Endodermal cell (in vitro differentiated cells): ENCODE data around the gene MMP28. TPM values are rescaled to one million over a fixed set of nuclear protein-coding genes. Genes with fewer than 3 reads are reported as not detected.

Experiments used
- DNase-seq: peaks from one replicate; pipeline ENCODE4 v3.0.0-alpha.2; 2017
- H3K27ac ChIP-seq: 2 replicates; pipeline ENCODE4 v1.5.1; 2013; ENCODE audit warnings: mild to moderate bottlenecking, low read depth, low read length, moderate library complexity
- H3K27me3 ChIP-seq: 2 replicates; pipeline ENCODE4 v1.6.1; 2013; ENCODE audit warnings: mild to moderate bottlenecking, low read length, moderate library complexity; ENCODE audit not compliant: insufficient read depth, control insufficient read depth, poor library complexity, severe bottlenecking
- H3K36me3 ChIP-seq: 2 replicates; pipeline ENCODE4 v1.7.0; 2013; ENCODE audit warnings: mild to moderate bottlenecking, low read length, moderate library complexity; ENCODE audit not compliant: control insufficient read depth, insufficient read depth
- H3K4me1 ChIP-seq: one replicate; pipeline ENCODE4 v1.7.0; 2013; ENCODE audit warnings: low read length; ENCODE audit not compliant: control insufficient read depth, insufficient read depth
- H3K4me3 ChIP-seq: 2 replicates; pipeline ENCODE4 v1.5.1; 2013; ENCODE audit warnings: mild to moderate bottlenecking, low read length, moderate library complexity
- H3K9ac ChIP-seq: 2 replicates; pipeline ENCODE4 v1.6.1; 2013; ENCODE audit warnings: mild to moderate bottlenecking, low read length, moderate library complexity; ENCODE audit not compliant: poor library complexity, severe bottlenecking; ENCODE audit errors: extremely low read depth
- H3K9me3 ChIP-seq: 2 replicates; pipeline ENCODE4 v1.6.1; 2013; ENCODE audit warnings: mild to moderate bottlenecking, low read length, moderate library complexity; ENCODE audit not compliant: control insufficient read depth
- H3K27ac Mint-ChIP-seq: 2 replicates; pipeline ENCODE4 v1.8.0; 2020; ENCODE audit warnings: mixed read lengths
- H3K27me3 Mint-ChIP-seq: 2 replicates; pipeline ENCODE4 v1.8.0; 2021; ENCODE audit warnings: mild to moderate bottlenecking, mixed read lengths; ENCODE audit not compliant: insufficient read depth
- H3K36me3 Mint-ChIP-seq: 2 replicates; pipeline ENCODE4 v1.8.0; 2020; ENCODE audit warnings: low read depth, mixed read lengths
- H3K4me1 Mint-ChIP-seq: 2 replicates; pipeline ENCODE4 v1.8.0; 2020; ENCODE audit warnings: mixed read lengths
- H3K4me3 Mint-ChIP-seq: 2 replicates; pipeline ENCODE4 v1.8.0; 2020; ENCODE audit warnings: mild to moderate bottlenecking, moderate library complexity, mixed read lengths
- H3K9me3 Mint-ChIP-seq: 2 replicates; pipeline ENCODE4 v1.8.0; 2020; ENCODE audit warnings: mild to moderate bottlenecking, mixed read lengths
- WGBS, 2 experiments: methylation state at CpG; one replicate each; pipeline versions ENCODE4 v1.1.5 to v1.1.7; 2013; ENCODE audit warnings: missing lambda C conversion rate in 2 of 2, mixed read lengths in 1 of 2; ENCODE audit not compliant: insufficient coverage in 1 of 2, insufficient read length in 1 of 2; 5-methylcytosine and 5-hydroxymethylcytosine counted together
- total RNA-seq, 2 donors: library from RNA; stranded (reverse); fragmentation: NEBNext Ultra II Directional in 1 of 2; extraction: Animal tissue kit (Norgen Biotek cat#: 25700) in 1 of 2; gene quantifications; 2 replicates in 1 of 2; 3 replicates in 1 of 2; pipeline ENCODE4 v1.2.1, GENCODE V29; 2021
- TF ChIP-seq, protein P1 (sequence below): fragments of 200-600 bp; sonication (generic); conservative IDR thresholded peaks from 2 replicates; pipeline ENCODE4 v1.5.0; 2021; ENCODE audit warnings: antibody characterized with exemption, mild to moderate bottlenecking

The MMP28 gene
- total RNA-seq, 2 donors from 2014 or later, result not detected

- WGBS, 2 experiments, result 97 to 99% methylated on average over 5 of the region's 5 CpGs
- Mint-ChIP-seq H3K27me3 (no peaks in the 10 kb centered on the region), H3K4me3 (no peak overlapping the region), H3K27ac (no peak overlapping the region), H3K9me3 (no peaks in the 10 kb centered on the region), H3K4me1 (no peaks in the 10 kb centered on the region), H3K36me3 (peaks cover 74% of the 10 kb centered on the region)
- no peak overlapping the region for H3K27ac ChIP-seq
- H3K36me3 ChIP-seq, result peaks cover 92% of the 10 kb centered on the region
- H3K27me3 ChIP-seq, result no peaks in the 10 kb centered on the region
- H3K9me3 ChIP-seq, result no peaks in the 10 kb centered on the region
- TF ChIP-seq, protein P1, sequence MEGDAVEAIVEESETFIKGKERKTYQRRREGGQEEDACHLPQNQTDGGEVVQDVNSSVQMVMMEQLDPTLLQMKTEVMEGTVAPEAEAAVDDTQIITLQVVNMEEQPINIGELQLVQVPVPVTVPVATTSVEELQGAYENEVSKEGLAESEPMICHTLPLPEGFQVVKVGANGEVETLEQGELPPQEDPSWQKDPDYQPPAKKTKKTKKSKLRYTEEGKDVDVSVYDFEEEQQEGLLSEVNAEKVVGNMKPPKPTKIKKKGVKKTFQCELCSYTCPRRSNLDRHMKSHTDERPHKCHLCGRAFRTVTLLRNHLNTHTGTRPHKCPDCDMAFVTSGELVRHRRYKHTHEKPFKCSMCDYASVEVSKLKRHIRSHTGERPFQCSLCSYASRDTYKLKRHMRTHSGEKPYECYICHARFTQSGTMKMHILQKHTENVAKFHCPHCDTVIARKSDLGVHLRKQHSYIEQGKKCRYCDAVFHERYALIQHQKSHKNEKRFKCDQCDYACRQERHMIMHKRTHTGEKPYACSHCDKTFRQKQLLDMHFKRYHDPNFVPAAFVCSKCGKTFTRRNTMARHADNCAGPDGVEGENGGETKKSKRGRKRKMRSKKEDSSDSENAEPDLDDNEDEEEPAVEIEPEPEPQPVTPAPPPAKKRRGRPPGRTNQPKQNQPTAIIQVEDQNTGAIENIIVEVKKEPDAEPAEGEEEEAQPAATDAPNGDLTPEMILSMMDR, result no peak
- H3K9ac ChIP-seq, result no peak overlapping the region
- H3K4me3 ChIP-seq, result no peak overlapping the region
- no peak for DNase-seq
- no peaks in the 10 kb centered on the region for H3K4me1 ChIP-seq
These were observed 46.8 kb upstream of the MMP28 start for GRCh38 chr17:35842239-35842638.

DNA sequence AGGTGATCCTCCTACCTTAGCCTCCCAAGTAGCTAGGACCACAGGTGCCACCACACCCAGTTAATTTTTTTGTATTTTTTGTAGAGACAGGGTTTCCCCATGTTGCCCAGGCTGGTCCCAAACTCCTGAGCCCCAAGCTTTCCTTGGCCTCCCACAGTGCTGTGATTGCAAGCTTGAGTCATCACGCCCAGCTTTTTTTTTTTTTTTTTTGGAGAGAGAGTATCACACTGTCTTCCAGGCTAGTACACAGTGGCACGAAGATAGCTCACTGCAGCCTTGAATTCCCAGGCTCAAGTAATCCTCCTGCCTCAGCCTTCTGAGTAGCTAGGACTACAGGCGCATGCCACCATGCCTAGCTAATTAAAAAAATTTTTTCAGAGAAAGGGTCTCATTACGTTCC is 46.1 kb upstream of the MMP28 start:
- no peak overlapping the region for H3K9ac ChIP-seq
- Mint-ChIP-seq H3K9me3 (no peaks in the 10 kb centered on the region), H3K4me1 (no peaks in the 10 kb centered on the region), H3K36me3 (peaks cover 78% of the 10 kb centered on the region), H3K27me3 (no peaks in the 10 kb centered on the region), H3K4me3 (no peak overlapping the region), H3K27ac (no peak overlapping the region)
- TF ChIP-seq, protein P1, result no peak
- H3K36me3 ChIP-seq, result peaks cover 94% of the 10 kb centered on the region
- no peaks in the 10 kb centered on the region for H3K4me1 ChIP-seq
- no peaks in the 10 kb centered on the region for H3K9me3 ChIP-seq
- 91 to 97% methylated on average over 3 to 4 of the region's 4 CpGs for WGBS, 2 experiments
- DNase-seq, result no peak
- no peak overlapping the region for H3K4me3 ChIP-seq
- no peak overlapping the region for H3K27ac ChIP-seq
- H3K27me3 ChIP-seq, result no peaks in the 10 kb centered on the region

- TF ChIP-seq, protein P1, result no peak
- no peaks in the 10 kb centered on the region for H3K27me3 ChIP-seq
- no peaks in the 10 kb centered on the region for H3K9me3 Mint-ChIP-seq
- H3K9me3 ChIP-seq, result no peaks in the 10 kb centered on the region
- H3K4me3 ChIP-seq, result no peak overlapping the region
- H3K27ac ChIP-seq, result no peak overlapping the region
- no peak for DNase-seq
- H3K27me3 Mint-ChIP-seq, result no peaks in the 10 kb centered on the region
- H3K4me1 Mint-ChIP-seq, result no peaks in the 10 kb centered on the region
- H3K36me3 Mint-ChIP-seq, result peaks cover 78% of the 10 kb centered on the region
- no peak overlapping the region for H3K27ac Mint-ChIP-seq
- H3K36me3 ChIP-seq, result peaks cover 94% of the 10 kb centered on the region
- H3K9ac ChIP-seq, result no peak overlapping the region
- WGBS, 2 experiments, result 100% methylated on average over 3 of the region's 3 CpGs; no CpG with 5 or more reads in 1 of the 2 experiments
- no peaks in the 10 kb centered on the region for H3K4me1 ChIP-seq
- no peak overlapping the region for H3K4me3 Mint-ChIP-seq
These were observed 45.7 kb upstream of the MMP28 start for GRCh38 chr17:35841101-35841500.
